ENCODE data around the gene ARPP19. TPM values are rescaled to one million over a fixed set of nuclear protein-coding genes. Genes with fewer than 3 reads are reported as not detected.

ARPP19 gene
- total and polyA plus RNA-seq, 7 donors: 134 to 374 (median 256) TPM

DNA sequence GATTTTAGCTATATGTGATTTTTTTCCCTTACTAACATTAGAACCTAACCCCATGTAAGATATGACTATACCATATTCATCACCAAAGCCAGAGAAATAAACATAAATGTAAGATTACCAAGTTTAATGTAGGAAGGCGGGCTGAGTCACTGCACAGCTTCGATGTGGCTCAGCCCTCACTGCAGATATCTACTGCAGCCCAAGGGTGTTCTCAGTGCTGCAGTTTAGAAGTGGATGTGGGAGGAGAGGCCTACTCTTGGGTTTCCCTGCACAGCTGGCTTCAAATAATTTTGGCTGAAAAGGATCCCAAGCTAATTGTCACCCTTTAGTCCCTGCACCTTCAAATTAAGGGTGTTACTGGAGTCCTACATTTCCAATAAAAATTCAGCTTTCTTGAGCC, 9.3 kb downstream of the ARPP19 start:
- TF ChIP-seq, protein P1, sequence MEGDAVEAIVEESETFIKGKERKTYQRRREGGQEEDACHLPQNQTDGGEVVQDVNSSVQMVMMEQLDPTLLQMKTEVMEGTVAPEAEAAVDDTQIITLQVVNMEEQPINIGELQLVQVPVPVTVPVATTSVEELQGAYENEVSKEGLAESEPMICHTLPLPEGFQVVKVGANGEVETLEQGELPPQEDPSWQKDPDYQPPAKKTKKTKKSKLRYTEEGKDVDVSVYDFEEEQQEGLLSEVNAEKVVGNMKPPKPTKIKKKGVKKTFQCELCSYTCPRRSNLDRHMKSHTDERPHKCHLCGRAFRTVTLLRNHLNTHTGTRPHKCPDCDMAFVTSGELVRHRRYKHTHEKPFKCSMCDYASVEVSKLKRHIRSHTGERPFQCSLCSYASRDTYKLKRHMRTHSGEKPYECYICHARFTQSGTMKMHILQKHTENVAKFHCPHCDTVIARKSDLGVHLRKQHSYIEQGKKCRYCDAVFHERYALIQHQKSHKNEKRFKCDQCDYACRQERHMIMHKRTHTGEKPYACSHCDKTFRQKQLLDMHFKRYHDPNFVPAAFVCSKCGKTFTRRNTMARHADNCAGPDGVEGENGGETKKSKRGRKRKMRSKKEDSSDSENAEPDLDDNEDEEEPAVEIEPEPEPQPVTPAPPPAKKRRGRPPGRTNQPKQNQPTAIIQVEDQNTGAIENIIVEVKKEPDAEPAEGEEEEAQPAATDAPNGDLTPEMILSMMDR (IDR thresholded peaks at IDR 0.05): no peak
- 73 to 83% (median 81%) methylated on average over 2 of the region's 2 CpGs for WGBS, 3 donors
- Histone ChIP-seq H3K4me3 (peak overlapping the region; percentile 2), H3K4me1 (peaks cover 67% of the 10 kb centered on the region), H3K9me3 (no peaks in the 10 kb centered on the region), H3K27me3 (ENCODE audit: insufficient read depth in 3 of 3, low read length in 2 of 3) (no peaks in the 10 kb centered on the region), H3K27ac (peak overlapping the region; percentile 79), H3K36me3 (ENCODE audit: insufficient read depth in 1 of 2, low read depth in 1 of 2) (peaks cover 0 to 15% of the 10 kb centered on the region in 2 donors)
- DNase-seq (peak in 1 of 2 donors; percentile 25), ATAC-seq (no peak)
- intact Hi-C loops (cut with DNase I): no loop called here

DNA sequence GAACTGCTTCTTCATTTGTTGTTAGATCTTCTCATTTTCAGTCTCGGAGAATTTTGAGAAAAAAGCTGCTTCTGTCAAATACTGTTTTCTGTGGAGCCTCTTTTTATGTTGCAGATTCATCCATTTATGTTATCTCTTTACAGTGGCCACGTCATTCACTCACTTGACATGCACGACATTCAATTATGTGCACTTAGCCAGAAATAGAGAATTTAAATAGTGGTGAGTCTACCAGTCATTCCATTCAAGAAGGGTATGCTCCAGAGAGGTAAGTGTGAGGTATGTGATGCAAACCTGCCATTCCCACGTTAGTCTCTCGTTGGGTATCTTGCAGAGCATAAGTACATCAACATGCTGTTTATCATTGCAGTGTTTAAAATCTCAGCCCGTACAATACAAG, 9.8 kb downstream of the ARPP19 start:
- DNase-seq (no peak), ATAC-seq (no peak)
- Histone ChIP-seq H3K36me3 (ENCODE audit: insufficient read depth in 1 of 2, low read depth in 1 of 2) (peaks cover 0 to 19% of the 10 kb centered on the region in 2 donors), H3K4me1 (peaks cover 65% of the 10 kb centered on the region), H3K27me3 (ENCODE audit: insufficient read depth in 3 of 3, low read length in 2 of 3) (no peaks in the 10 kb centered on the region), H3K9me3 (no peaks in the 10 kb centered on the region), H3K4me3 (no peak overlapping the region), H3K27ac (peak overlapping the region; percentile 79)
- intact Hi-C loops (cut with DNase I): no loop called here
- WGBS, 3 donors: 71 to 86% (median 74%) methylated on average over 6 of the region's 6 CpGs
- TF ChIP-seq, protein P1 (IDR thresholded peaks at IDR 0.05): no peak

DNA sequence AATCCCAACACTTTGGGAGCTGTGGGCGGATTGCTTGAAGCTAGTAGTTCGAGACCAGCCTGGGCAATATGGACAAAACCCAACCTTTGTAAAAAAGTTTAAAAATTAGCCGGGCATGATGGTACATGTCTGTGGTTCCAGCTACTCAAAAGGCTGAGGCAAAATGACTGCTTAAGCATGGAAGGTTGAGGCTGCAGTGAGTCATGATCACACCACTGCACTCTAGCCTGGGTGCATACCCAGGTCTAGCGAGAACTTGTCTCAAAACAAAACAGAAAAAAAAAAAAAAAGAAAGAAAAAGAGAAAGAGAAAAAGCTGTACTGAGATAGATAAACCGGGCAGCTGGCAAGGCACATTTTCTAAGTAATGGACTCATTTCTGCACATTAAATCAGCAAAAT, 10.6 kb downstream of the ARPP19 start:
- H3K4me1 ChIP-seq: peaks cover 65% of the 10 kb centered on the region
- H3K27me3 ChIP-seq (ENCODE audit: insufficient read depth in 3 of 3, low read length in 2 of 3): no peaks in the 10 kb centered on the region
- peak overlapping the region; percentile 63 for H3K4me3 ChIP-seq
- DNase-seq (no peak), ATAC-seq (peak; percentile 50 to 75 (median 66))
- WGBS, 3 donors: 86 to 94% (median 87%) methylated on average over 5 of the region's 5 CpGs
- peaks cover 0 to 24% of the 10 kb centered on the region in 2 donors for H3K36me3 ChIP-seq (ENCODE audit: insufficient read depth in 1 of 2, low read depth in 1 of 2)
- H3K27ac ChIP-seq: peak overlapping the region; percentile 79
- H3K9me3 ChIP-seq: no peaks in the 10 kb centered on the region
- TF ChIP-seq, protein P1 (IDR thresholded peaks at IDR 0.05): no peak
- intact Hi-C loops (cut with DNase I): no loop called here

DNA sequence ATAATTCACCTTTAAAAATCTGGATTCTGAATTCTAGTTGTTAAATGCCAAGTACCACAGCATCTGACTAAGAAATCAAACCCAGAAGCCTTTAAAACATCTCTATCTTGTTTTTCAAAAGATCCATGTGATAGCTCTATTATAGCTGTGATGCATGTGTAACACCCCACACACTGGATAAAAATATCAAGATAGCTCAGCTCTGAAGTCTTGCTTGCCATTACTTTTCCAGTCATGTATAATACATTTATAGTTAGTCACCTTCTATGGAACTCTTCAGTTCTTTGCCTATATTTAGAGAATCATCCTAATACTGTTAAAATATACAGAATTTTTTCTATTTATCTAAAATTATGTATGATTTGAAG, 11.6 kb downstream of the ARPP19 start:
- H3K4me1 ChIP-seq: peaks cover 68% of the 10 kb centered on the region
- TF ChIP-seq, protein P1 (IDR thresholded peaks at IDR 0.05): no peak
- DNase-seq (no peak), ATAC-seq (peak; percentile 85 to 92 (median 89))
- intact Hi-C loops (cut with DNase I): no loop called here
- H3K27ac ChIP-seq: peak overlapping the region; percentile 79
- no peaks in the 10 kb centered on the region for H3K27me3 ChIP-seq (ENCODE audit: insufficient read depth in 3 of 3, low read length in 2 of 3)
- H3K4me3 ChIP-seq: peak overlapping the region; percentile 63
- no peaks in the 10 kb centered on the region for H3K9me3 ChIP-seq
- H3K36me3 ChIP-seq (ENCODE audit: insufficient read depth in 1 of 2, low read depth in 1 of 2): peaks cover 0 to 30% of the 10 kb centered on the region in 2 donors

Data from psoas muscle (tissue), 8 donors.